GM18498 (cell line): ENCODE results near the gene IFITM1.
A peak's percentile ranks its signal among the peaks of the same experiment; 100 is the strongest.

Experiments used
- ATAC-seq: cut with Tn5 transposase; IDR thresholded peaks from one replicate; pipeline ENCODE4 v1.9.1; 2021; ENCODE audit warnings: mild to moderate bottlenecking, moderate library complexity; ENCODE audit not compliant: unreplicated experiment

Gene IFITM1

GRCh38 chr11:313787-314553 is at the start of gene IFITM1:
Gene IFITM1 (plus strand): TSS chr11:314040. CDS start chr11:314171, 131 bp downstream.
- peak; percentile 46 for ATAC-seq

- no peak for ATAC-seq
Observed at GRCh38 chr11:266676-267439, 47.0 kb upstream of the IFITM1 start.

- no peak for ATAC-seq
Observed at GRCh38 chr11:267491-267994, 46.3 kb upstream of the IFITM1 start.

- peak; percentile 60 for ATAC-seq
Observed at GRCh38 chr11:268716-269145, 45.1 kb upstream of the IFITM1 start.

GRCh38 chr11:269146-269890 is 44.5 kb upstream of the IFITM1 start:
- peak; percentile 67 for ATAC-seq

- no peak for ATAC-seq
Observed at GRCh38 chr11:270451-271318, 43.2 kb upstream of the IFITM1 start.

- no peak for ATAC-seq
Observed at GRCh38 chr11:271319-271715, 42.5 kb upstream of the IFITM1 start.

- no peak for ATAC-seq
Observed at GRCh38 chr11:272195-272930, 41.5 kb upstream of the IFITM1 start.

- no peak for ATAC-seq
Observed at GRCh38 chr11:272931-273198, 41.0 kb upstream of the IFITM1 start.

GRCh38 chr11:276219-276618 is 37.6 kb upstream of the IFITM1 start:
- no peak for ATAC-seq

GRCh38 chr11:278001-278951 is 35.6 kb upstream of the IFITM1 start, which contains the start of gene NLRP6:
Gene NLRP6 (plus strand): TSS chr11:278407. CDS start chr11:278570, 163 bp downstream.
- ATAC-seq = no peak

- ATAC-seq = no peak
Observed at GRCh38 chr11:279040-279965, 34.5 kb upstream of the IFITM1 start.

- no peak for ATAC-seq
Observed at GRCh38 chr11:279966-280705, 33.7 kb upstream of the IFITM1 start.

- ATAC-seq = no peak
Observed at GRCh38 chr11:280706-281485, 32.9 kb upstream of the IFITM1 start.

- ATAC-seq = no peak
Observed at GRCh38 chr11:281486-282161, 32.2 kb upstream of the IFITM1 start.

GRCh38 chr11:282171-282570 is 31.7 kb upstream of the IFITM1 start:
- ATAC-seq = no peak
